ENCODE results near the gene GATA3. TPM values are rescaled to one million over a fixed set of nuclear protein-coding genes. Genes with fewer than 3 reads are reported as not detected.

The GATA3 gene
- total RNA-seq, 1 donor from 2014 or later: 0.69 TPM

GRCh38 chr10:8070440-8070839 is 16.0 kb downstream of the GATA3 start:
- Mint-ChIP-seq H3K27me3 (ENCODE audit: unreplicated experiment) (peaks cover 5% of the 10 kb centered on the region), H3K4me1 (ENCODE audit: low read depth, unreplicated experiment) (peaks cover 1% of the 10 kb centered on the region), H3K9me3 (ENCODE audit: unreplicated experiment) (no peaks in the 10 kb centered on the region), H3K4me3 (ENCODE audit: unreplicated experiment) (no peak overlapping the region), H3K36me3 (ENCODE audit: unreplicated experiment) (no peaks in the 10 kb centered on the region), H3K27ac (ENCODE audit: unreplicated experiment) (no peak overlapping the region)
- TF ChIP-seq CTCF (IDR thresholded peaks at IDR 0.05; ENCODE audit: partially characterized antibody, unreplicated experiment): no peak
- no peak for DNase-seq

GRCh38 chr10:8071006-8071405 is 16.5 kb downstream of the GATA3 start:
- no peak for TF ChIP-seq CTCF (IDR thresholded peaks at IDR 0.05; ENCODE audit: partially characterized antibody, unreplicated experiment)
- no peaks in the 10 kb centered on the region for H3K9me3 Mint-ChIP-seq (ENCODE audit: unreplicated experiment)
- H3K27me3 Mint-ChIP-seq (ENCODE audit: unreplicated experiment): peaks cover 5% of the 10 kb centered on the region
- no peak for DNase-seq
- no peak overlapping the region for H3K27ac Mint-ChIP-seq (ENCODE audit: unreplicated experiment)
- H3K36me3 Mint-ChIP-seq (ENCODE audit: unreplicated experiment): no peaks in the 10 kb centered on the region
- peaks cover 1% of the 10 kb centered on the region for H3K4me1 Mint-ChIP-seq (ENCODE audit: low read depth, unreplicated experiment)
- no peak overlapping the region for H3K4me3 Mint-ChIP-seq (ENCODE audit: unreplicated experiment)

GRCh38 chr10:8071666-8072065 is 17.2 kb downstream of the GATA3 start:
- Mint-ChIP-seq H3K27ac (ENCODE audit: unreplicated experiment) (no peak overlapping the region), H3K27me3 (ENCODE audit: unreplicated experiment) (peaks cover 3% of the 10 kb centered on the region), H3K36me3 (ENCODE audit: unreplicated experiment) (no peaks in the 10 kb centered on the region)

GRCh38 chr10:8072211-8072610 is 17.7 kb downstream of the GATA3 start:
- no peak for TF ChIP-seq CTCF (IDR thresholded peaks at IDR 0.05; ENCODE audit: partially characterized antibody, unreplicated experiment)
- peaks cover 3% of the 10 kb centered on the region for H3K27me3 Mint-ChIP-seq (ENCODE audit: unreplicated experiment)

More at GRCh38 chr10:8071666-8072065, 17.2 kb downstream of the GATA3 start:
- Mint-ChIP-seq H3K4me3 (ENCODE audit: unreplicated experiment) (no peak overlapping the region), H3K9me3 (ENCODE audit: unreplicated experiment) (no peaks in the 10 kb centered on the region), H3K4me1 (ENCODE audit: low read depth, unreplicated experiment) (peaks cover 1% of the 10 kb centered on the region)
- no peak for DNase-seq
- no peak for TF ChIP-seq CTCF (IDR thresholded peaks at IDR 0.05; ENCODE audit: partially characterized antibody, unreplicated experiment)

GRCh38 chr10:8073691-8074416 is 19.4 kb downstream of the GATA3 start:
- Mint-ChIP-seq H3K27ac (ENCODE audit: unreplicated experiment) (no peak overlapping the region), H3K4me1 (ENCODE audit: low read depth, unreplicated experiment) (peaks cover 1% of the 10 kb centered on the region), H3K36me3 (ENCODE audit: unreplicated experiment) (no peaks in the 10 kb centered on the region), H3K9me3 (ENCODE audit: unreplicated experiment) (no peaks in the 10 kb centered on the region), H3K4me3 (ENCODE audit: unreplicated experiment) (no peak overlapping the region), H3K27me3 (ENCODE audit: unreplicated experiment) (peaks cover 3% of the 10 kb centered on the region)
- no peak for TF ChIP-seq CTCF (IDR thresholded peaks at IDR 0.05; ENCODE audit: partially characterized antibody, unreplicated experiment)
- DNase-seq: no peak

More at GRCh38 chr10:8072211-8072610, 17.7 kb downstream of the GATA3 start:
- Mint-ChIP-seq H3K36me3 (ENCODE audit: unreplicated experiment) (no peaks in the 10 kb centered on the region), H3K9me3 (ENCODE audit: unreplicated experiment) (no peaks in the 10 kb centered on the region), H3K4me1 (ENCODE audit: low read depth, unreplicated experiment) (peaks cover 1% of the 10 kb centered on the region), H3K27ac (ENCODE audit: unreplicated experiment) (no peak overlapping the region), H3K4me3 (ENCODE audit: unreplicated experiment) (no peak overlapping the region)
- no peak for DNase-seq
